HCT116 (cell line): ENCODE measurements around the gene CHD1. TPM values are rescaled to one million over a fixed set of nuclear protein-coding genes. Genes with fewer than 3 reads are reported as not detected.

ENCODE experiments used
- ATAC-seq: fragments of 200-7000 bp; cut with Tn5 transposase; 2 replicates; pipeline ENCODE4 v1.9.1; 2020; ENCODE audit warnings: mild to moderate bottlenecking, moderate library complexity
- BruUV-seq: library from RNA; stranded (reverse); fragments of 400-500 nt; replicated peaks from 2 replicates; lab custom pipeline; 2021; lab: Mats Ljungman, UMichigan
- CTCF ChIA-PET: fragments of 300-600 bp; sonication (Branson Sonifier 250); formaldehyde crosslinking; loops from one replicate; lab custom pipeline; 2021; ENCODE audit warnings: antibody characterized with exemption; lab: Charles Lee
- POLR2A ChIA-PET: fragments of 300-600, 350-600 bp; sonication (Branson Sonifier 250); formaldehyde crosslinking; loops from one replicate; lab custom pipeline; 2021; ENCODE audit warnings: antibody characterized with exemption; lab: Charles Lee
- RAD21 ChIA-PET, 2 experiments: fragments of 300-600 bp; sonication (Branson Sonifier 250); formaldehyde crosslinking; loops; one replicate each; lab custom pipeline; 2023; ENCODE audit warnings: low total read pairs in 2 of 2; ENCODE audit not compliant: uncharacterized antibody in 2 of 2, unreplicated experiment in 2 of 2, low non-redundant PET in 1 of 2; lab: Charles Lee
- DNase-seq: peaks from one replicate; pipeline ENCODE4 v3.0.0-alpha.2; 2010; ENCODE audit warnings: low read depth, low spot score
- H2AFZ ChIP-seq: fragments of 200-600 bp; shearing (Covaris generic), sonication (generic); 2 replicates; pipeline ENCODE4 v1.6.1; 2017; ENCODE audit warnings: low read depth, mixed run types, mixed read lengths, antibody characterized with exemption, low read length; ENCODE audit not compliant: poor library complexity, severe bottlenecking
- H3K27ac ChIP-seq: 2 replicates; pipeline ENCODE4 v1.5.1; 2012; ENCODE audit warnings: low read depth, low read length
- H3K27me3 ChIP-seq: fragments of 200-600 bp; sonication (generic); 2 replicates; pipeline ENCODE4 v1.6.1; 2016; ENCODE audit warnings: mixed run types, low read length, mixed read lengths; ENCODE audit not compliant: insufficient read depth
- H3K36me3 ChIP-seq, 2 experiments: fragments of 200-500 bp in 1 of 2; fragments of 200-600 bp in 1 of 2; sonication (Bioruptor generic) in 1 of 2; sonication (generic) in 1 of 2; 2 replicates each; pipeline versions ENCODE4 v1.5.1 to v1.6.1; 2014 to 2016; ENCODE audit warnings: low read length in 2 of 2, inconsistent platforms in 1 of 2, mixed read lengths in 1 of 2, mixed run types in 1 of 2; ENCODE audit not compliant: insufficient read depth in 2 of 2, control insufficient read depth in 1 of 2
- H3K4me1 ChIP-seq, 2 experiments: fragments of 200-600 bp in 1 of 2; sonication (generic) in 1 of 2; 2 replicates each; pipeline versions ENCODE4 v1.5.1 to v1.6.1; 2012 to 2017; ENCODE audit warnings: low read length in 2 of 2, inconsistent platforms in 1 of 2, mild to moderate bottlenecking in 1 of 2, mixed read lengths in 1 of 2, mixed run types in 1 of 2, moderate library complexity in 1 of 2; ENCODE audit not compliant: insufficient read depth in 2 of 2, control insufficient read depth in 1 of 2
- H3K4me2 ChIP-seq: fragments of 200-600 bp; sonication (generic); 2 replicates; pipeline ENCODE4 v1.6.1; 2017; ENCODE audit warnings: mixed run types, low read length, mixed read lengths
- H3K4me3 ChIP-seq, 2 experiments: fragments of 200-600 bp in 1 of 2; sonication (generic) in 1 of 2; replicated peaks in 1 of 2; 2 replicates each; pipeline ENCODE4 v1.5.1; 2011 to 2016; ENCODE audit warnings: low read length in 2 of 2, control low read depth in 1 of 2, low read depth in 1 of 2, mild to moderate bottlenecking in 1 of 2, mixed read lengths in 1 of 2, mixed run types in 1 of 2
- H3K79me2 ChIP-seq: fragments of 200-600 bp; sonication (generic); 2 replicates; pipeline ENCODE4 v1.6.1; 2017; ENCODE audit warnings: mild to moderate bottlenecking, mixed run types, low read length, moderate library complexity, mixed read lengths; ENCODE audit not compliant: insufficient read depth
- H3K9ac ChIP-seq: fragments of 200-600 bp; sonication (generic); 2 replicates; pipeline ENCODE4 v1.6.1; 2016; ENCODE audit warnings: low read length, mixed read lengths
- H3K9me2 ChIP-seq: fragments of 200-600 bp; sonication (generic), shearing (Covaris generic); 2 replicates; pipeline ENCODE4 v1.6.1; 2017; ENCODE audit warnings: mixed run types, mild to moderate bottlenecking, moderate library complexity; ENCODE audit not compliant: insufficient read depth
- H3K9me3 ChIP-seq, 2 experiments: fragments of 200-500 bp in 1 of 2; fragments of 200-600 bp in 1 of 2; sonication (Bioruptor generic) in 1 of 2; sonication (generic) in 1 of 2; 2 replicates each; pipeline ENCODE4 v1.6.1; 2014 to 2017; ENCODE audit warnings: low read length in 2 of 2, mixed read lengths in 2 of 2, inconsistent platforms in 1 of 2, low read depth in 1 of 2, mild to moderate bottlenecking in 1 of 2, mixed run types in 1 of 2, moderate library complexity in 1 of 2; ENCODE audit not compliant: control insufficient read depth in 1 of 2, insufficient read depth in 1 of 2
- H4K20me1 ChIP-seq: fragments of 200-600 bp; sonication (generic), shearing (Covaris generic); 2 replicates; pipeline ENCODE4 v1.6.1; 2017; ENCODE audit warnings: mixed run types, mild to moderate bottlenecking, moderate library complexity; ENCODE audit not compliant: insufficient read depth
- ATF3 ChIP-seq: IDR thresholded peaks from 2 replicates; pipeline ENCODE4 v1.6.1; 2012
- CBX3 ChIP-seq: IDR thresholded peaks from 2 replicates; pipeline ENCODE4 v1.6.1; 2012; ENCODE audit warnings: low read depth
- CEBPB ChIP-seq: IDR thresholded peaks from 2 replicates; pipeline ENCODE4 v1.6.1; 2012; ENCODE audit warnings: low read depth
- EGR1 ChIP-seq: IDR thresholded peaks from 2 replicates; pipeline ENCODE4 v1.6.1; 2012; ENCODE audit warnings: low read depth
- EZH2phosphoT487 ChIP-seq: fragments of 200-600 bp; IDR thresholded peaks from 2 replicates; pipeline ENCODE4 v1.6.1; 2018; ENCODE audit warnings: antibody characterized with exemption, borderline replicate concordance
- JUND ChIP-seq: IDR thresholded peaks from 2 replicates; pipeline ENCODE4 v1.6.1; 2012
- POLR2AphosphoS5 ChIP-seq: IDR thresholded peaks from 2 replicates; pipeline ENCODE4 v1.6.1; 2011; ENCODE audit warnings: mild to moderate bottlenecking, low read depth, low read length, moderate library complexity
- RAD21 ChIP-seq: IDR thresholded peaks from 2 replicates; pipeline ENCODE4 v1.6.1; 2012; ENCODE audit warnings: low read depth, mild to moderate bottlenecking
- REST ChIP-seq: IDR thresholded peaks from 2 replicates; pipeline ENCODE4 v1.6.1; 2012; ENCODE audit warnings: low read depth
- SP1 ChIP-seq: IDR thresholded peaks from 2 replicates; pipeline ENCODE4 v1.6.1; 2012; ENCODE audit warnings: low read depth
- SRF ChIP-seq: IDR thresholded peaks from 2 replicates; pipeline ENCODE4 v1.6.1; 2012; ENCODE audit warnings: low read depth
- TCF7L2 ChIP-seq: IDR thresholded peaks from 2 replicates; pipeline ENCODE4 v1.7.0; 2011; ENCODE audit warnings: borderline replicate concordance, inconsistent platforms; ENCODE audit not compliant: insufficient read depth, insufficient read length; ENCODE audit errors: extremely low read depth
- YY1 ChIP-seq: IDR thresholded peaks from 2 replicates; pipeline ENCODE4 v1.6.1; 2011; ENCODE audit warnings: low read length, low read depth, moderate library complexity, mild to moderate bottlenecking; ENCODE audit not compliant: insufficient replicate concordance; ENCODE audit errors: extremely low read depth
- intact Hi-C: fragments of 100-400 bp; cut with micrococcal nuclease; formaldehyde crosslinking; loops from 2 replicates; pipeline ENCODE4 v1.10.0; 2022
- total RNA-seq: library from RNA; stranded (reverse); gene quantifications from one replicate; pipeline ENCODE4 v1.2.1, GENCODE V29; 2021; ENCODE audit not compliant: unreplicated experiment
- TF ChIP-seq, protein P1 (sequence below): IDR thresholded peaks from 2 replicates; pipeline ENCODE4 v1.6.1; 2011; ENCODE audit warnings: mild to moderate bottlenecking, low read length, moderate library complexity; ENCODE audit not compliant: insufficient replicate concordance; ENCODE audit errors: extremely low read depth

The CHD1 gene
- total RNA-seq, 1 experiment from 2014 or later, result 43.9 TPM

- DNase-seq (no peak), ATAC-seq (no peak)
- ChIA-PET CTCF (no interaction called here), RAD21 (no interaction called here), POLR2A (no interaction called here)
- no peak overlapping the region for H3K4me3 ChIP-seq
- H3K9ac ChIP-seq, result no peak overlapping the region
- no peaks in the 10 kb centered on the region for H3K9me3 ChIP-seq
- peaks cover 23% of the 10 kb centered on the region for H3K79me2 ChIP-seq
- intact Hi-C loops, result no loop called here
- H3K9me2 ChIP-seq, result no peaks in the 10 kb centered on the region
- peaks cover 41 to 49% of the 10 kb centered on the region in 2 experiments for H3K36me3 ChIP-seq
- no peak overlapping the region for H3K27ac ChIP-seq
- TF ChIP-seq ATF3 (no peak), POLR2AphosphoS5 (no peak), CBX3 (no peak), EZH2phosphoT487 (no peak), JUND (no peak), CEBPB (no peak), TCF7L2 (no peak), SP1 (no peak), YY1 (no peak), SRF (no peak), EGR1 (no peak), REST (no peak), RAD21 (no peak)
- TF ChIP-seq, protein P1, sequence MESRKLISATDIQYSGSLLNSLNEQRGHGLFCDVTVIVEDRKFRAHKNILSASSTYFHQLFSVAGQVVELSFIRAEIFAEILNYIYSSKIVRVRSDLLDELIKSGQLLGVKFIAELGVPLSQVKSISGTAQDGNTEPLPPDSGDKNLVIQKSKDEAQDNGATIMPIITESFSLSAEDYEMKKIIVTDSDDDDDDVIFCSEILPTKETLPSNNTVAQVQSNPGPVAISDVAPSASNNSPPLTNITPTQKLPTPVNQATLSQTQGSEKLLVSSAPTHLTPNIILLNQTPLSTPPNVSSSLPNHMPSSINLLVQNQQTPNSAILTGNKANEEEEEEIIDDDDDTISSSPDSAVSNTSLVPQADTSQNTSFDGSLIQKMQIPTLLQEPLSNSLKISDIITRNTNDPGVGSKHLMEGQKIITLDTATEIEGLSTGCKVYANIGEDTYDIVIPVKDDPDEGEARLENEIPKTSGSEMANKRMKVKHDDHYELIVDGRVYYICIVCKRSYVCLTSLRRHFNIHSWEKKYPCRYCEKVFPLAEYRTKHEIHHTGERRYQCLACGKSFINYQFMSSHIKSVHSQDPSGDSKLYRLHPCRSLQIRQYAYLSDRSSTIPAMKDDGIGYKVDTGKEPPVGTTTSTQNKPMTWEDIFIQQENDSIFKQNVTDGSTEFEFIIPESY, result no peak
- no peaks in the 10 kb centered on the region for H3K27me3 ChIP-seq
- BruUV-seq, result no TSS peak
- no peak overlapping the region for H2AFZ ChIP-seq
- H3K4me1 ChIP-seq, result no peaks in the 10 kb centered on the region
- peaks cover 4% of the 10 kb centered on the region; the same call in 1 of the 2 replicates for H4K20me1 ChIP-seq
- no peak overlapping the region for H3K4me2 ChIP-seq
Measured at GRCh38 chr5:98872674-98873073, 56.1 kb downstream of the CHD1 start.
